ENCODE measurements around the gene CCDC50. TPM values are rescaled to one million over a fixed set of nuclear protein-coding genes. Genes with fewer than 3 reads are reported as not detected.

Gene CCDC50
- polyA plus RNA-seq, 1 donor (not counting 4 experiments of a cell fraction or from before 2014, with no cell fraction given), result 54.8 TPM

DNA sequence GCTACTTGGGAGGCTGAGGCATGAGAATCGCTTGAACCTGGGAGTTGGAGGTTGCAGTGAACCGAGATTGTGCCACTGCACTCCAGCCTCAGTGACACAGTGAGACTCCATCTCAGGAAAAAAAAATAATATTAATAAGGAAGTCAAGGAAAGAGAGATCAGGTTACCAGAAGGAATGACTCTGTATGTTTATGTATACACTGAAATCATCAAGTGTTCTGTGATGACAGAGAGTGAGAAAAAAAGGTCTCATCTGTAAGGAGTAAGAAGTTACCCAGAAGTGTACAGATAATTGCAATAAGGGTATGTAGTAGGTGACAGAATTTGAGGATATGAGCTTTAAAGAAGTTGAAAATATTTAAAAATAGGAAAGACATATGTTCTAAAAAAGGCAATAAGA lies 4.3 kb upstream of the CCDC50 start:
- no peaks in the 10 kb centered on the region for H3K9me3 ChIP-seq (ENCODE audit: control insufficient read depth, low read depth, low read length)
- no peak for FAIRE-seq
- H3K4me3 ChIP-seq (ENCODE audit: control insufficient read depth in 2 of 3, extremely low read depth in 1 of 3, insufficient read depth in 2 of 3, low read depth in 1 of 3, low read length in 3 of 3), result no peak overlapping the region
- TF ChIP-seq, protein P1, sequence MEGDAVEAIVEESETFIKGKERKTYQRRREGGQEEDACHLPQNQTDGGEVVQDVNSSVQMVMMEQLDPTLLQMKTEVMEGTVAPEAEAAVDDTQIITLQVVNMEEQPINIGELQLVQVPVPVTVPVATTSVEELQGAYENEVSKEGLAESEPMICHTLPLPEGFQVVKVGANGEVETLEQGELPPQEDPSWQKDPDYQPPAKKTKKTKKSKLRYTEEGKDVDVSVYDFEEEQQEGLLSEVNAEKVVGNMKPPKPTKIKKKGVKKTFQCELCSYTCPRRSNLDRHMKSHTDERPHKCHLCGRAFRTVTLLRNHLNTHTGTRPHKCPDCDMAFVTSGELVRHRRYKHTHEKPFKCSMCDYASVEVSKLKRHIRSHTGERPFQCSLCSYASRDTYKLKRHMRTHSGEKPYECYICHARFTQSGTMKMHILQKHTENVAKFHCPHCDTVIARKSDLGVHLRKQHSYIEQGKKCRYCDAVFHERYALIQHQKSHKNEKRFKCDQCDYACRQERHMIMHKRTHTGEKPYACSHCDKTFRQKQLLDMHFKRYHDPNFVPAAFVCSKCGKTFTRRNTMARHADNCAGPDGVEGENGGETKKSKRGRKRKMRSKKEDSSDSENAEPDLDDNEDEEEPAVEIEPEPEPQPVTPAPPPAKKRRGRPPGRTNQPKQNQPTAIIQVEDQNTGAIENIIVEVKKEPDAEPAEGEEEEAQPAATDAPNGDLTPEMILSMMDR (optimal IDR thresholded peaks at IDR 0.05 in 1 of 3, IDR thresholded peaks at IDR 0.05 in 1 of 3, conservative IDR thresholded peaks at IDR 0.05 in 1 of 3; ENCODE audit: extremely low read depth in 1 of 3, insufficient read depth in 2 of 3, low read length in 3 of 3), result no peak
- TF ChIP-seq EZH2 (IDR thresholded peaks at IDR 0.05; ENCODE audit: low read length), result no peak
- peaks cover 12% of the 10 kb centered on the region for H3K4me1 ChIP-seq (ENCODE audit: control insufficient read depth, extremely low read depth, insufficient read depth, low read length)
- DNase-seq (ENCODE audit: low read depth, low spot score), result no peak
- H3K9ac ChIP-seq (ENCODE audit: control insufficient read depth, extremely low read depth, insufficient read depth, low read length), result no peak overlapping the region
- H4K20me1 ChIP-seq (ENCODE audit: control insufficient read depth, extremely low read depth, insufficient read depth, low read length), result no peaks in the 10 kb centered on the region
- no peak overlapping the region for H3K4me2 ChIP-seq (ENCODE audit: control insufficient read depth, extremely low read depth, insufficient read depth, low read depth, low read length)
- H3K36me3 ChIP-seq (ENCODE audit: control insufficient read depth in 2 of 2, extremely low read depth in 1 of 2, insufficient read depth in 2 of 2, low read length in 2 of 2), result no peaks in the 10 kb centered on the region
- H3K27ac ChIP-seq (ENCODE audit: control insufficient read depth, insufficient read depth, low read length), result no peak overlapping the region
- H3K79me2 ChIP-seq (ENCODE audit: control insufficient read depth, insufficient read depth, low read length), result peaks cover 5% of the 10 kb centered on the region
- H2AFZ ChIP-seq (ENCODE audit: control insufficient read depth, low read length), result no peak overlapping the region
- dilution Hi-C loops (cut with MboI; ENCODE audit: extremely low pct_ligation_motif_present, low sequenced_read_pairs), result no loop called here
- no peaks in the 10 kb centered on the region for H3K9me1 ChIP-seq (ENCODE audit: control insufficient read depth, extremely low read depth, insufficient read depth, low read length)
- no peaks in the 10 kb centered on the region for H3K27me3 ChIP-seq (ENCODE audit: control insufficient read depth, extremely low read depth, insufficient read depth, low read length)

DNA sequence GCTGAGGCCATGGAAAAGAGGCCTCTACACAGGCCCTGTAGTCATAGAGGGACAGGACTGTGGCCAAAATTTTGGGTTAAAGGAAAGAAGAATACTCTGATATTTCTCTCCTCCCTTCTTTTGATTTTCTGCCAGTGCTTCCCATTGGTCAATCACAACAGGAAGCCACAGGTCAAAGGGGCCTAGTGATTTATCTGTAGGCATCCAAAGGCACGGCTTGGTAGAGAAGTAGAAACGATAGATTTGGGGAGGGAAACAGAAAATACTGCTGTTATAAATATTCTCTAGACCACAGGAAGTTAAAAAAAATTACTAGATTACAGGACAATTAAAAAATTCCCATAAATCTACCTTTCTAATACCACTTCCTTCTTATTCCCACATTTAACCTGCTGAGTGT lies 1.7 kb upstream of the CCDC50 start:
- FAIRE-seq, result no peak
- dilution Hi-C loops (cut with MboI; ENCODE audit: extremely low pct_ligation_motif_present, low sequenced_read_pairs), result no loop called here
- H3K9ac ChIP-seq (ENCODE audit: control insufficient read depth, extremely low read depth, insufficient read depth, low read length), result no peak overlapping the region
- no peaks in the 10 kb centered on the region for H4K20me1 ChIP-seq (ENCODE audit: control insufficient read depth, extremely low read depth, insufficient read depth, low read length)
- no peaks in the 10 kb centered on the region for H3K9me3 ChIP-seq (ENCODE audit: control insufficient read depth, low read depth, low read length)
- H3K9me1 ChIP-seq (ENCODE audit: control insufficient read depth, extremely low read depth, insufficient read depth, low read length), result no peaks in the 10 kb centered on the region
- H2AFZ ChIP-seq (ENCODE audit: control insufficient read depth, low read length), result no peak overlapping the region
- H3K27ac ChIP-seq (ENCODE audit: control insufficient read depth, insufficient read depth, low read length), result no peak overlapping the region
- H3K4me1 ChIP-seq (ENCODE audit: control insufficient read depth, extremely low read depth, insufficient read depth, low read length), result peaks cover 16% of the 10 kb centered on the region
- no peaks in the 10 kb centered on the region for H3K36me3 ChIP-seq (ENCODE audit: control insufficient read depth in 2 of 2, extremely low read depth in 1 of 2, insufficient read depth in 2 of 2, low read length in 2 of 2)
- no peaks in the 10 kb centered on the region for H3K27me3 ChIP-seq (ENCODE audit: control insufficient read depth, extremely low read depth, insufficient read depth, low read length)
- no peak overlapping the region for H3K4me3 ChIP-seq (ENCODE audit: control insufficient read depth in 2 of 3, extremely low read depth in 1 of 3, insufficient read depth in 2 of 3, low read depth in 1 of 3, low read length in 3 of 3)
- no peak for DNase-seq (ENCODE audit: low read depth, low spot score)
- no peak overlapping the region for H3K4me2 ChIP-seq (ENCODE audit: control insufficient read depth, extremely low read depth, insufficient read depth, low read depth, low read length)
- TF ChIP-seq, protein P1 (optimal IDR thresholded peaks at IDR 0.05 in 1 of 3, IDR thresholded peaks at IDR 0.05 in 1 of 3, conservative IDR thresholded peaks at IDR 0.05 in 1 of 3; ENCODE audit: extremely low read depth in 1 of 3, insufficient read depth in 2 of 3, low read length in 3 of 3), result no peak
- no peak for TF ChIP-seq EZH2 (IDR thresholded peaks at IDR 0.05; ENCODE audit: low read length)
- H3K79me2 ChIP-seq (ENCODE audit: control insufficient read depth, insufficient read depth, low read length), result peaks cover 31% of the 10 kb centered on the region
